ENCODE data around the gene PRPF19.

DNA sequence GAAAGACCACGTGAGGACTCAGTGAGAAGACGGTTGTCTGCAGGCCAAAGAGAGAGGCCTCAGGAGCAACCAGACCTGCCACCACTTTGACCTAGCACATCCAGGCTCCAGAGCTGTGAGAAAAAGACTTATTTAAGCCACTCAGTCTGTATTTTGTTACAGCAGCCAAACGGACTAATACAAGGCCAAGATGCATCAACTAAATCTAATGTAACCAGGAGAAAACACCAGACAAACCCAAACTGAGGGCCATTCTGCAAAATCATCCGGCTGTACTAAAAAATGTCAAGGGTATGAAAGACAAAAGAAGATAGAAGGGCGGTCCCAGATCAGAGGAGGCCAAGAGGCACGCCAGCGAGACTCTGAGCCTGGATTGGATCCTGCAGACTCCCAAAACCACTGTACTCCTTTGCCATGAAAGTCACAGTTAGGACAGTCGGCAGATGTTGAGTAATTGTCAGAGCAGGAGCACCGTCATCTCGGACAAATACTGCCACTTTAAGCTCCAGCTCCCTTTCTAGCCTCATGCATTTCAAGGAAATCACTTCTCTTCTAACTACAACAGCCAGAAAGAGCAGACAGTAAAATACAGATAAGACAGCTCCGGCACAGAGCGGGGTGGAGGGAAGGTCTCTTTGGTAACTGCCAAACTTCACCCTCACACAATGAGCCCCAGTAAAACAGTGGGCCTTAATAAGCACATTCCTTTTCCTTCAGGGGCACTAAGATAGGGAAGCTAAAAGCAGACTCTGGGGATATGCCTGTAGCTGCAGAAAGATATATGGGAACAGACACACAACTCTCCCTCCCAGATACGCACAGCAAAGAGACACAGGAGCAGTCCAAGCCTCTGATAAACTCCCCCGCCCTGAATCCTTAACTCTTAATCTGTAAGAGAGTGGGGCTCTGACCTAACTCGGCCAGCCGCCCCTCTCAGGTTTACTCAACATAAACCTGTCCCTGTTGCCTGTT lies 42.5 kb downstream of the PRPF19 start:
- TF ChIP-seq POLR2A (IDR thresholded peaks at IDR 0.05) (no peak), CTCF (IDR thresholded peaks at IDR 0.05) (no peak)
